HEK293 (cell line): ENCODE data around the gene CREB5.

Experiments used
- ZBTB10 ChIP-seq: fragments of 450-650 bp; formaldehyde crosslinking; IDR thresholded peaks from 2 replicates; pipeline ENCODE4 v1.5.1; 2016; ENCODE audit warnings: missing biosample characterization, missing genetic modification characterization
- ZFP41 ChIP-seq: fragments of 450-650 bp; formaldehyde crosslinking; IDR thresholded peaks from 2 replicates; pipeline ENCODE4 v1.5.1; 2016; ENCODE audit warnings: missing biosample characterization, missing genetic modification characterization, borderline replicate concordance
- ZNF132 ChIP-seq: fragments of 450-650 bp; formaldehyde crosslinking; IDR thresholded peaks from 2 replicates; pipeline ENCODE4 v1.5.1; 2017; ENCODE audit warnings: missing biosample characterization, missing genetic modification characterization, borderline replicate concordance

- TF ChIP-seq ZFP41 (tag by site-specific recombination) = no peak
- TF ChIP-seq ZBTB10 (tag by site-specific recombination) = no peak
- TF ChIP-seq ZNF132 (tag by site-specific recombination) = no peak
Observed at GRCh38 chr7:28419716-28420115, 7.4 kb downstream of the CREB5 start.
